Measurements from ENCODE around the gene SUN1.

The SUN1 gene, protein sequence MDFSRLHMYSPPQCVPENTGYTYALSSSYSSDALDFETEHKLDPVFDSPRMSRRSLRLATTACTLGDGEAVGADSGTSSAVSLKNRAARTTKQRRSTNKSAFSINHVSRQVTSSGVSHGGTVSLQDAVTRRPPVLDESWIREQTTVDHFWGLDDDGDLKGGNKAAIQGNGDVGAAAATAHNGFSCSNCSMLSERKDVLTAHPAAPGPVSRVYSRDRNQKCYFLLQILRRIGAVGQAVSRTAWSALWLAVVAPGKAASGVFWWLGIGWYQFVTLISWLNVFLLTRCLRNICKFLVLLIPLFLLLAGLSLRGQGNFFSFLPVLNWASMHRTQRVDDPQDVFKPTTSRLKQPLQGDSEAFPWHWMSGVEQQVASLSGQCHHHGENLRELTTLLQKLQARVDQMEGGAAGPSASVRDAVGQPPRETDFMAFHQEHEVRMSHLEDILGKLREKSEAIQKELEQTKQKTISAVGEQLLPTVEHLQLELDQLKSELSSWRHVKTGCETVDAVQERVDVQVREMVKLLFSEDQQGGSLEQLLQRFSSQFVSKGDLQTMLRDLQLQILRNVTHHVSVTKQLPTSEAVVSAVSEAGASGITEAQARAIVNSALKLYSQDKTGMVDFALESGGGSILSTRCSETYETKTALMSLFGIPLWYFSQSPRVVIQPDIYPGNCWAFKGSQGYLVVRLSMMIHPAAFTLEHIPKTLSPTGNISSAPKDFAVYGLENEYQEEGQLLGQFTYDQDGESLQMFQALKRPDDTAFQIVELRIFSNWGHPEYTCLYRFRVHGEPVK

GRCh38 chr7:832167-832967, at the start of gene SUN1:
TSS of gene SUN1 (plus strand) at chr7:832476. CDS start at chr7:832525, 49 bp downstream.
- peak within 1 kb of the TSS; percentile 44 for H3K4me3 ChIP-seq (ENCODE audit: low read depth, low read length)

DNA sequence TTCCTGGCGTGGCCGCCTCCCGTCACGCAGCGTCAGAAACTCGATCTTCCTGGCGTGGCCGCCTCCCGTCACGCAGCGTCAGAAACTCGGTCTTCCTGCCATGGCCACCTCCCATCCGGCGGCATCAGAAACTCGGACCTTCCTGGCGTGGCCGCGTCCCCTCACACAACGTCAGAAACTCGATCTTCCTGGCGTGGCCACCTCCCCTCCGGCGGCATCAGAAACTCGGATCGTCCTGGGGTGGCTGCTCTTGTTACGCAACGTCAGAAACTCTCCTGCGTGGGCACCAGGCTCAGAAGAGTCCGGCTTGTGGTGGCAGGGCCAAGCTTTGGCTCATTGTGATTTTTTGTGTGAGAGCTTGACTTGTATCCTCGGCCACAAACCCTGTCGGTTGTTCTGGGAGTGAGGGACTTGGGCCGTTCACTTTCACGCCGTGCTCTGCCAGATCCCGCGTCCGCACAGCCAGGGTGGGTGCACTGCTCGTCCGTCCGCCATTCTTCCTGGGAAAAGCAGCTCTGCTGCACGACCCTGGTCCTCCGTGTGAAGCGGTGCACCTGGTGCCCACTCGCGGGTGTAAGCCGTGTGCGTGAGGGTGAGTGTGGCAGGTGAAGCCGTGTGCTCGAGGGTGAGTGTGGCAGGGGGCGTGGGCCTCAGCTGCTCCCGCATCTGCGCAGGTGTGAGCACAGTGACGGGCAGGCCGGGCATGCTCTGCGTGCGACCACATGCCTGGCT, 49.4 kb upstream of the SUN1 start:
- no peak for TF ChIP-seq CTCF (IDR thresholded peaks at IDR 0.05; ENCODE audit: low read depth, low read length)
- H3K4me3 ChIP-seq (ENCODE audit: low read depth, low read length), result no peak overlapping the region

More at GRCh38 chr7:832167-832967, at the start of gene SUN1:
- no peak for TF ChIP-seq CTCF (IDR thresholded peaks at IDR 0.05; ENCODE audit: low read depth, low read length)

GRCh38 chr7:783556-784490, 48.5 kb upstream of the SUN1 start:
- TF ChIP-seq CTCF (IDR thresholded peaks at IDR 0.05; ENCODE audit: low read depth, low read length), result no peak
- no peak overlapping the region for H3K4me3 ChIP-seq (ENCODE audit: low read depth, low read length)

DNA sequence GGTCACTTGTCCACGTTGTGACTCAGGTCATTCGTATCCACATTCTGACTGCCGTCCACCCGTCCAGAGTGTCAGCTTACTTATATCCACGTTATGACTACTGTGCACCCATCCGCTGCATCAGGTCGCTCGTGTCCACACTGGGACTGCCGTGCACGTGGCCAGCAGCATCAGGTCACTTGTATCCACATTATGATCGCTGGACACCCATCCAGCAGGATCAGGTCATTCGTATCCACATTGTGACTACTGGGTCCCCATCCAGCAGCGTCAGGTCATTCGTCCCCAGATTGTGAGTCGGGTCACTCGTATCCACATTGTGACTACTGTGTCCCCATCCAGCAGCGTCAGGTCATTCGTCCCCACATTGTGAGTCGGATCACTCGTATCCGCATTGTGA, 47.3 kb upstream of the SUN1 start:
- TF ChIP-seq CTCF (IDR thresholded peaks at IDR 0.05; ENCODE audit: low read depth, low read length), result no peak
- no peak overlapping the region for H3K4me3 ChIP-seq (ENCODE audit: low read depth, low read length)

DNA sequence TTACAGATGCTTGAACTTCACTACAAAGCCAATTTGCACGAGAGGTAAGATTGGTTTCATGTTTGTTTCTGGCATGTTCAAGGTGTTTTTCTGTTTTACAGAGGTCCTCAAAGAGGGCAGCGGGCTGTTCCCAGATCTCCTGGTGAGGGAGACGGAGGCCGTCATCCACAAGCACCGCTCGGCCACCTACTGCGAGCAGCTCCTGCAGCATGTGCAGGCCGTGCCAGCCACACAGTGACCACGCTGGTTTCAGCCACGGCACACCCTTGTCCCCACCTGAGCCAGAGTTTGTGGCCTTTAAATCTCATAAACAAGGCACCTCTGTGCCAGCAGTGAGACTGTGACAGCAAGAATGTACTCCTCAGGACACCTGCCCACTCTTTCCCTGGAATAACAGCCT, 46.9 kb upstream of the SUN1 start:
- no peak for TF ChIP-seq CTCF (IDR thresholded peaks at IDR 0.05; ENCODE audit: low read depth, low read length)
- no peak overlapping the region for H3K4me3 ChIP-seq (ENCODE audit: low read depth, low read length)

Measured in WI38 (cell line).